Panc1 (cell line): ENCODE data around the gene GLIS1.

Source experiments
- POLR2AphosphoS5 ChIP-seq: IDR thresholded peaks from 2 replicates; pipeline ENCODE4 v1.6.1; 2012; ENCODE audit warnings: mild to moderate bottlenecking, low read depth, low read length, moderate library complexity
- SIN3A ChIP-seq: IDR thresholded peaks from 2 replicates; pipeline ENCODE4 v1.6.1; 2012; ENCODE audit warnings: low read depth, mild to moderate bottlenecking, low read length, moderate library complexity, borderline replicate concordance; ENCODE audit not compliant: insufficient read depth
- TCF7L2 ChIP-seq: IDR thresholded peaks from 2 replicates; pipeline ENCODE4 v1.6.1; 2011; ENCODE audit warnings: mild to moderate bottlenecking, low read depth, low read length, inconsistent platforms
- TF ChIP-seq, protein P1 (sequence below): fragments of 450-650 bp; IDR thresholded peaks from 2 replicates; pipeline ENCODE4 v1.5.1; 2017; ENCODE audit warnings: mild to moderate bottlenecking
- TF ChIP-seq, protein P2 (sequence below), 2 experiments: IDR thresholded peaks; 2 replicates each; pipeline ENCODE4 v1.6.1; 2011 to 2012; ENCODE audit warnings: low read depth in 2 of 2, control low read depth in 1 of 2, low read length in 1 of 2, mild to moderate bottlenecking in 1 of 2, moderate library complexity in 1 of 2; ENCODE audit not compliant: insufficient read depth in 1 of 2

DNA sequence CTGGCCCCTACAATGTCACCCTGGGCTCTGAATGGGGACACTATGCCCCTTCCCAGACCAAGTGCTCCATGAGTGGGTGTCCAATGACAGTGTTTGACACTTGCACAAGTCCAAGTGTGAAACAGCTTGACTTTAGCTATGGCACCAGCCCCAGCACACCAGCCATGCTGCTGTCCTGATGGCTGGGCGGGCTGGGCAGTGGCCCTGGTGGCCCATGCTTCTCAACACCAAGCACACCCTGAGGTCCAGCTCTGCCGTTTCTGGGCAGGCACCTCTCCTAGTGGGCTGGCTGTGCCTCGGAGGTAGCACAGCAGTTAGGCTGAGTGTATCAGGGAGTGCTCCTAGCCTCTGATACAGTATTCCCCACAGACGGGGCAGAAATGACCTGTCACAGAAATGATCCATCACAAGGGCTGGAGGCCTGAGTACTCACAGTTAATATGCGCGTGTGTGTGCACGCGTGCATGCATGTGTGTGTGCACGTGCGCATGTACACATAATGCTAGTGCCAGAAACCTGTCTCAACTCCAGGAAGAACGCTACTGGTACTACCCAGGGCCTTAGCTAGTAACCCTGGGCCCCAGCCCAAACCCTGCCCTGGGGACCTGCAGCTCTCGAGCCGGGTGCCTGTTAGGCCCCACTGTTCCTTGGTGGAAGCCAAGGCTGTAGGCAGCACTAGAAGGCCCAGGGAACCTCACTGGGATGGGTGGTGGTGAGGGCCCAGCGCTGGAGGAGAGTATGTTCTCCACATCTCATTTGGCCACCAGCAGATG is 145.8 kb downstream of the GLIS1 start:
- TF ChIP-seq, protein P1, sequence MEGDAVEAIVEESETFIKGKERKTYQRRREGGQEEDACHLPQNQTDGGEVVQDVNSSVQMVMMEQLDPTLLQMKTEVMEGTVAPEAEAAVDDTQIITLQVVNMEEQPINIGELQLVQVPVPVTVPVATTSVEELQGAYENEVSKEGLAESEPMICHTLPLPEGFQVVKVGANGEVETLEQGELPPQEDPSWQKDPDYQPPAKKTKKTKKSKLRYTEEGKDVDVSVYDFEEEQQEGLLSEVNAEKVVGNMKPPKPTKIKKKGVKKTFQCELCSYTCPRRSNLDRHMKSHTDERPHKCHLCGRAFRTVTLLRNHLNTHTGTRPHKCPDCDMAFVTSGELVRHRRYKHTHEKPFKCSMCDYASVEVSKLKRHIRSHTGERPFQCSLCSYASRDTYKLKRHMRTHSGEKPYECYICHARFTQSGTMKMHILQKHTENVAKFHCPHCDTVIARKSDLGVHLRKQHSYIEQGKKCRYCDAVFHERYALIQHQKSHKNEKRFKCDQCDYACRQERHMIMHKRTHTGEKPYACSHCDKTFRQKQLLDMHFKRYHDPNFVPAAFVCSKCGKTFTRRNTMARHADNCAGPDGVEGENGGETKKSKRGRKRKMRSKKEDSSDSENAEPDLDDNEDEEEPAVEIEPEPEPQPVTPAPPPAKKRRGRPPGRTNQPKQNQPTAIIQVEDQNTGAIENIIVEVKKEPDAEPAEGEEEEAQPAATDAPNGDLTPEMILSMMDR = no peak
- no peak for TF ChIP-seq POLR2AphosphoS5
- TF ChIP-seq, protein P2, sequence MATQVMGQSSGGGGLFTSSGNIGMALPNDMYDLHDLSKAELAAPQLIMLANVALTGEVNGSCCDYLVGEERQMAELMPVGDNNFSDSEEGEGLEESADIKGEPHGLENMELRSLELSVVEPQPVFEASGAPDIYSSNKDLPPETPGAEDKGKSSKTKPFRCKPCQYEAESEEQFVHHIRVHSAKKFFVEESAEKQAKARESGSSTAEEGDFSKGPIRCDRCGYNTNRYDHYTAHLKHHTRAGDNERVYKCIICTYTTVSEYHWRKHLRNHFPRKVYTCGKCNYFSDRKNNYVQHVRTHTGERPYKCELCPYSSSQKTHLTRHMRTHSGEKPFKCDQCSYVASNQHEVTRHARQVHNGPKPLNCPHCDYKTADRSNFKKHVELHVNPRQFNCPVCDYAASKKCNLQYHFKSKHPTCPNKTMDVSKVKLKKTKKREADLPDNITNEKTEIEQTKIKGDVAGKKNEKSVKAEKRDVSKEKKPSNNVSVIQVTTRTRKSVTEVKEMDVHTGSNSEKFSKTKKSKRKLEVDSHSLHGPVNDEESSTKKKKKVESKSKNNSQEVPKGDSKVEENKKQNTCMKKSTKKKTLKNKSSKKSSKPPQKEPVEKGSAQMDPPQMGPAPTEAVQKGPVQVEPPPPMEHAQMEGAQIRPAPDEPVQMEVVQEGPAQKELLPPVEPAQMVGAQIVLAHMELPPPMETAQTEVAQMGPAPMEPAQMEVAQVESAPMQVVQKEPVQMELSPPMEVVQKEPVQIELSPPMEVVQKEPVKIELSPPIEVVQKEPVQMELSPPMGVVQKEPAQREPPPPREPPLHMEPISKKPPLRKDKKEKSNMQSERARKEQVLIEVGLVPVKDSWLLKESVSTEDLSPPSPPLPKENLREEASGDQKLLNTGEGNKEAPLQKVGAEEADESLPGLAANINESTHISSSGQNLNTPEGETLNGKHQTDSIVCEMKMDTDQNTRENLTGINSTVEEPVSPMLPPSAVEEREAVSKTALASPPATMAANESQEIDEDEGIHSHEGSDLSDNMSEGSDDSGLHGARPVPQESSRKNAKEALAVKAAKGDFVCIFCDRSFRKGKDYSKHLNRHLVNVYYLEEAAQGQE (IDR thresholded peaks at IDR 0.05; ENCODE audit: insufficient read depth in 1 of 2, low read depth in 2 of 2, low read length in 1 of 2) = no peak
- no peak for TF ChIP-seq SIN3A
- TF ChIP-seq TCF7L2 = no peak
